Astrocyte (in vitro differentiated cells and primary cell): Measurements from ENCODE around the gene TMPO.

Experiments used
- EZH2 ChIP-seq: IDR thresholded peaks from 2 replicates; pipeline ENCODE4 v1.6.1; 2012; ENCODE audit warnings: mild to moderate bottlenecking, low read length, inconsistent platforms; ENCODE audit not compliant: insufficient read depth
- TF ChIP-seq, protein P1 (sequence below): IDR thresholded peaks from 2 replicates; pipeline ENCODE4 v1.5.1; 2011; ENCODE audit warnings: low read depth, mild to moderate bottlenecking, inconsistent platforms, low read length, moderate library complexity; ENCODE audit not compliant: insufficient read depth

DNA sequence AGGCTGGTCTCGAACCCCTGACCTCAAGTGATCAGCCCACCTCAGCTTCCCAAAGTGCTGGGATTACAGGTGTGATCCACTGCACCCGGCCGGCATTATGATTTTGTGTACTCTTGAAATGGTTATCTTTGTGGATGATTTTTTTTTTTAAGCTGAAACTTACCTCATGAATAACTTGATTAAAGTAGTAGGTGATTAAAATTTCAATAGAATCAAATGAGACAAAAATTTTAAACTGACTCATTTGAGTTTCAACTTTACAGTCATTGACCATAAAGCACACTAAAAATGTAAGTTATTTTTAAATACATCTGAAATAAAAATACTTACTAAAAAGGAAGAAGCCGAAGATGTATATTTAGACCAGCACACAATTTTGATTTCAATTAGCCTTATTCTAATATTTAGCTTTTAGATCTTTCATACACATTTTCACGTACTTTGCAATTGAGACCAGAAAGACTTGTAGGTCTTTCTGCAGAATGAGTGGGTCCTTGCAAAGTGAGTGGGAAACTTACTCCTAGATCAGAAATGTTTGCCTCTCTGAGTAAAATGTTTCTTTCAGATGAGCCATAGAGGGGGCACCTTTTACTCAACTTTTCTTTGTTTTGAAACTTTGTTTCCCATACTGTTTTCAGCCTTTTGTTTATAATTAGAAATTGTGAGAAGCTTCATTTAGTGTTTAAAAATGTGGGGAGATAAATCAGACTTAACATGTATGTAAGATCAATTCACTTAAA is 34.2 kb downstream of the TMPO start:
- TF ChIP-seq, protein P1, sequence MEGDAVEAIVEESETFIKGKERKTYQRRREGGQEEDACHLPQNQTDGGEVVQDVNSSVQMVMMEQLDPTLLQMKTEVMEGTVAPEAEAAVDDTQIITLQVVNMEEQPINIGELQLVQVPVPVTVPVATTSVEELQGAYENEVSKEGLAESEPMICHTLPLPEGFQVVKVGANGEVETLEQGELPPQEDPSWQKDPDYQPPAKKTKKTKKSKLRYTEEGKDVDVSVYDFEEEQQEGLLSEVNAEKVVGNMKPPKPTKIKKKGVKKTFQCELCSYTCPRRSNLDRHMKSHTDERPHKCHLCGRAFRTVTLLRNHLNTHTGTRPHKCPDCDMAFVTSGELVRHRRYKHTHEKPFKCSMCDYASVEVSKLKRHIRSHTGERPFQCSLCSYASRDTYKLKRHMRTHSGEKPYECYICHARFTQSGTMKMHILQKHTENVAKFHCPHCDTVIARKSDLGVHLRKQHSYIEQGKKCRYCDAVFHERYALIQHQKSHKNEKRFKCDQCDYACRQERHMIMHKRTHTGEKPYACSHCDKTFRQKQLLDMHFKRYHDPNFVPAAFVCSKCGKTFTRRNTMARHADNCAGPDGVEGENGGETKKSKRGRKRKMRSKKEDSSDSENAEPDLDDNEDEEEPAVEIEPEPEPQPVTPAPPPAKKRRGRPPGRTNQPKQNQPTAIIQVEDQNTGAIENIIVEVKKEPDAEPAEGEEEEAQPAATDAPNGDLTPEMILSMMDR, result no peak
- TF ChIP-seq EZH2, result no peak
